Osteoblast (primary cell): ENCODE results near the gene MAGEB1. TPM values are rescaled to one million over a fixed set of nuclear protein-coding genes. Genes with fewer than 3 reads are reported as not detected.

Source experiments
- DNase-seq: peaks from one replicate; pipeline ENCODE4 v3.0.0; 2011; ENCODE audit warnings: low spot score, mixed read lengths; ENCODE audit not compliant: insufficient read length; ENCODE audit errors: missing footprints
- H2AFZ ChIP-seq: 2 replicates; pipeline ENCODE4 v1.6.0; 2011; ENCODE audit warnings: mild to moderate bottlenecking, low read length
- H3K27ac ChIP-seq: 2 replicates; pipeline ENCODE4 v1.5.1; 2011; ENCODE audit warnings: mild to moderate bottlenecking, low read depth, low read length, moderate library complexity
- H3K27me3 ChIP-seq: 2 replicates; pipeline ENCODE4 v1.6.0; 2012; ENCODE audit warnings: mild to moderate bottlenecking, control low read depth, inconsistent platforms, low read length, moderate library complexity; ENCODE audit not compliant: insufficient read depth
- H3K36me3 ChIP-seq: 2 replicates; pipeline ENCODE4 v1.5.1; 2011; ENCODE audit warnings: mild to moderate bottlenecking, low read length, control low read depth, moderate library complexity; ENCODE audit not compliant: insufficient read depth
- H3K4me1 ChIP-seq: 2 replicates; pipeline ENCODE4 v1.5.1; 2011; ENCODE audit warnings: mild to moderate bottlenecking, low read length, control low read depth, moderate library complexity; ENCODE audit not compliant: insufficient read depth
- H3K4me2 ChIP-seq: 2 replicates; pipeline ENCODE4 v1.6.0; 2011; ENCODE audit warnings: mild to moderate bottlenecking, low read length; ENCODE audit not compliant: insufficient read depth
- H3K4me3 ChIP-seq: fragments of 200-600 bp; sonication (generic); 3 replicates; pipeline ENCODE4 v1.5.1; 2012; ENCODE audit warnings: mild to moderate bottlenecking, low read length, inconsistent platforms; ENCODE audit not compliant: insufficient read depth
- H3K79me2 ChIP-seq: 2 replicates; pipeline ENCODE4 v1.6.0; 2012; ENCODE audit warnings: mild to moderate bottlenecking, low read length, control low read depth, inconsistent platforms; ENCODE audit not compliant: insufficient read depth
- H3K9me3 ChIP-seq: 2 replicates; pipeline ENCODE4 v1.5.1; 2011; ENCODE audit warnings: low read depth, low read length, control low read depth
- H4K20me1 ChIP-seq: 2 replicates; pipeline ENCODE4 v1.6.0; 2012; ENCODE audit warnings: mild to moderate bottlenecking, low read length, control low read depth; ENCODE audit not compliant: insufficient read depth
- CTCF ChIP-seq: IDR thresholded peaks from 2 replicates; pipeline ENCODE4 v1.5.1; 2011; ENCODE audit warnings: mild to moderate bottlenecking, low read depth, low read length, moderate library complexity; ENCODE audit errors: extremely low read depth
- total RNA-seq: library from RNA; depleted of rRNA; stranded (reverse); fragments of >200 nt; gene quantifications from 2 replicates; pipeline ENCODE4 v1.2.3, GENCODE V29; 2012

MAGEB1 gene
- total RNA-seq, 1 donor, result not detected

- Histone ChIP-seq H3K27ac (peak overlapping the region; percentile 90), H3K27me3 (no peaks in the 10 kb centered on the region), H3K36me3 (no peaks in the 10 kb centered on the region), H3K9me3 (no peaks in the 10 kb centered on the region), H4K20me1 (no peaks in the 10 kb centered on the region), H3K4me1 (peaks cover 15% of the 10 kb centered on the region), H2AFZ (peak overlapping the region; percentile 67), H3K4me3 (no peak overlapping the region), H3K79me2 (no peaks in the 10 kb centered on the region), H3K4me2 (peak overlapping the region; percentile 34)
- TF ChIP-seq CTCF, result no peak
- DNase-seq, result no peak
These were observed 36.7 kb downstream of the MAGEB1 start for GRCh38 chrX:30283456-30284200.

GRCh38 chrX:30296408-30297254, 49.7 kb downstream of the MAGEB1 start:
- Histone ChIP-seq H3K79me2 (no peaks in the 10 kb centered on the region), H3K4me3 (no peak overlapping the region), H3K36me3 (no peaks in the 10 kb centered on the region), H3K4me1 (no peaks in the 10 kb centered on the region), H3K4me2 (no peak overlapping the region), H4K20me1 (no peaks in the 10 kb centered on the region), H3K27me3 (no peaks in the 10 kb centered on the region), H2AFZ (no peak overlapping the region), H3K9me3 (no peaks in the 10 kb centered on the region), H3K27ac (no peak overlapping the region)
- no peak for TF ChIP-seq CTCF
- no peak for DNase-seq

DNA sequence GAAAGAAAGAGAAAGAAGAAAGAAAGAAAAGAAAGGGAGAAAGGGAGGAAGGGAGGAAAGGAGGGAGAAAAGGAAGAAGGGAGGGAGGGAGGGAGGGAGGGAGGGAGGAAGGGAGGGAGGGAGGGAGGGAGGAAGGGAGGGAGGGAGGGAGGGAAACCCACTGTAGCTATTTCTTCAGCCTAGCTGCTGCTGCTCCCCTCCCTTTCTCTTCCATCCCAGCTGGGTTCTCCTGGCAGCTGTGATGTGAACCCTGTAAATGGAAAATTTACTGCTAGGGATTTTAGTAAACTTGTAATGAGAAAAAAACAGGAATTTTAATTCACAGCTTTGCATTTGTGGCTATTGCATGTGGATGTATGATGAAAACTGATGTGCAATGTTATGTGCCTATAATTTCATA, 54.3 kb downstream of the MAGEB1 start:
- Histone ChIP-seq H3K27ac (no peak overlapping the region), H3K4me3 (no peak overlapping the region), H3K9me3 (no peaks in the 10 kb centered on the region), H3K27me3 (no peaks in the 10 kb centered on the region), H3K4me1 (no peaks in the 10 kb centered on the region), H2AFZ (no peak overlapping the region), H3K79me2 (no peaks in the 10 kb centered on the region), H3K36me3 (no peaks in the 10 kb centered on the region), H4K20me1 (no peaks in the 10 kb centered on the region), H3K4me2 (no peak overlapping the region)
- TF ChIP-seq CTCF, result no peak
- DNase-seq, result no peak

Other genes starting within 250 kb of the MAGEB1 start
- not detected in 2 replicates for gene MAGEB2, start 31.6 kb upstream of the MAGEB1 start, total RNA-seq
- not detected in 2 replicates for gene MAGEB3, start 16.5 kb upstream of the MAGEB1 start, total RNA-seq
- gene MAGEB4, start 5.1 kb upstream of the MAGEB1 start, total RNA-seq, result not detected in 2 replicates
- 0.59 TPM in 1 of 2 replicates, not detected in the other for gene NR0B1, start 62.2 kb downstream of the MAGEB1 start, total RNA-seq